PC-3 (cell line): ENCODE measurements around the gene MPIG6B. TPM values are rescaled to one million over a fixed set of nuclear protein-coding genes. Genes with fewer than 3 reads are reported as not detected.

ENCODE experiments used
- ATAC-seq: fragments of 200-7000 bp; cut with Tn5 transposase; 2 replicates; pipeline ENCODE4 v1.9.1; 2020; ENCODE audit warnings: mild to moderate bottlenecking, moderate library complexity
- BruUV-seq: library from RNA; stranded (reverse); fragments of 400-500 nt; replicated peaks from 2 replicates; lab custom pipeline; 2021; lab: Mats Ljungman, UMichigan
- CTCF ChIA-PET: fragments of 300-600 bp; sonication (Branson Sonifier 250); formaldehyde crosslinking; loops from one replicate; lab custom pipeline; 2022; ENCODE audit warnings: antibody characterized with exemption; lab: Charles Lee
- POLR2A ChIA-PET: fragments of 300-600 bp; sonication (Branson Sonifier 250); formaldehyde crosslinking; loops from one replicate; lab custom pipeline; 2022; ENCODE audit warnings: antibody characterized with exemption; ENCODE audit not compliant: unreplicated experiment; lab: Charles Lee
- DNase-seq: peaks from one replicate; pipeline ENCODE4 v3.0.0-alpha.2; 2015
- H2AFZ ChIP-seq: fragments of 300-600 bp; sonication (generic); 2 replicates; pipeline ENCODE4 v1.6.0; 2016; ENCODE audit warnings: antibody characterized with exemption, low read length
- H3F3A ChIP-seq: fragments of 300-600 bp; sonication (generic); one replicate; pipeline ENCODE4 v1.6.0; 2017; ENCODE audit warnings: antibody characterized with exemption, low read length, control low read depth, mild to moderate bottlenecking; ENCODE audit not compliant: unreplicated experiment
- H3K27ac ChIP-seq: fragments of 300-600 bp; sonication (generic); 2 replicates; pipeline ENCODE4 v1.5.1; 2016; ENCODE audit warnings: mild to moderate bottlenecking, low read length
- H3K27me3 ChIP-seq: fragments of 300-600 bp; sonication (generic); 2 replicates; pipeline ENCODE4 v1.6.1; 2016; ENCODE audit warnings: low read length, mixed read lengths
- H3K36me3 ChIP-seq: fragments of 300-600 bp; sonication (generic); 2 replicates; pipeline ENCODE4 v1.6.1; 2016; ENCODE audit warnings: low read depth, mixed run types, low read length, mixed read lengths
- H3K4me1 ChIP-seq: fragments of 300-600 bp; sonication (generic); 2 replicates; pipeline ENCODE4 v1.5.1; 2016; ENCODE audit warnings: low read length; ENCODE audit not compliant: insufficient read depth
- H3K4me2 ChIP-seq: fragments of 300-600 bp; sonication (generic); 2 replicates; pipeline ENCODE4 v1.6.0; 2016; ENCODE audit warnings: low read length
- H3K4me3 ChIP-seq: fragments of 300-600 bp; sonication (generic); 2 replicates; pipeline ENCODE4 v1.5.1; 2016; ENCODE audit warnings: mild to moderate bottlenecking, low read length, mixed read lengths
- H3K79me2 ChIP-seq: fragments of 300-600 bp; sonication (generic); 2 replicates; pipeline ENCODE4 v1.6.1; 2017; ENCODE audit warnings: low read length, mixed read lengths
- H3K9ac ChIP-seq: fragments of 300-600 bp; sonication (generic); 2 replicates; pipeline ENCODE4 v1.6.0; 2016; ENCODE audit warnings: mild to moderate bottlenecking, low read length
- H3K9me2 ChIP-seq: fragments of 300-600 bp; sonication (generic); replicated peaks from 2 replicates; pipeline ENCODE4 v1.6.1; 2016; ENCODE audit warnings: mixed run types, low read length, mixed read lengths
- H3K9me3 ChIP-seq: fragments of 300-600 bp; sonication (generic); 2 replicates; pipeline ENCODE4 v1.6.1; 2016; ENCODE audit warnings: low read length, mixed read lengths
- H4K20me1 ChIP-seq: fragments of 300-600 bp; sonication (generic); 2 replicates; pipeline ENCODE4 v1.6.1; 2016; ENCODE audit warnings: low read length, mixed read lengths
- EZH2 ChIP-seq: fragments of 300-600 bp; sonication (generic); IDR thresholded peaks from one replicate; pipeline ENCODE4 v1.6.1; 2017; ENCODE audit warnings: antibody characterized with exemption, mild to moderate bottlenecking, low read length; ENCODE audit not compliant: unreplicated experiment
- EZH2phosphoT487 ChIP-seq: fragments of 300-600 bp; sonication (generic); IDR thresholded peaks from 2 replicates; pipeline ENCODE4 v1.6.1; 2018; ENCODE audit warnings: mild to moderate bottlenecking, antibody characterized with exemption, low read length, borderline replicate concordance
- intact Hi-C: fragments of 100-400 bp; cut with micrococcal nuclease; formaldehyde crosslinking; loops from 2 replicates; pipeline ENCODE4 v1.9.0; 2023
- total RNA-seq: library from RNA; depleted of rRNA; stranded (reverse); fragments of >200 nt; gene quantifications from 2 replicates; pipeline ENCODE4 v1.2.3, GENCODE V29; 2014
- TF ChIP-seq, protein P1 (sequence below): fragments of 300-600 bp; sonication (generic); conservative IDR thresholded peaks from 2 replicates; pipeline ENCODE4 v1.5.1; 2017; ENCODE audit warnings: antibody characterized with exemption, low read depth, mild to moderate bottlenecking, low read length

The MPIG6B gene
- total RNA-seq, 1 experiment from 2014 or later: not detected

DNA sequence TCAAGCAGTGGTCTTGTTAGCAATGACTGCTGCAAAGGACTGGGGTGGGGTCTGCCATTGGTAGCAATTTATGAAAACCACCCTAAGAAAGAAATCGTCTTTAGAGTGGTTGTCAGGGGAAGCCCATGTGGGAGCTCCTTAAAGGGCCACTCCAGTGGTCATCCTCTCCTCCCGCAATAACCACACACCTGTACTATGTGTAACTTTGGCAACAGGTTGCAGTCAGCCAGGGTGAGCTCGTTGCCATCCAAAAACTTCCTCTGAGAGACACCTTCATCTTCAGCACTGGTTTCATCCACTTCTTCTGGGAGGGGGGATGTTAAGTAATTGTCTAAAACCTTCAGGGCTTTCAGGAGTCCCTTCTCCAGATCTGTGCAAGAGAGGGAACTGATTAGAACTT is 8.9 kb downstream of the MPIG6B start:
- Histone ChIP-seq H3F3A (peaks cover 4% of the 10 kb centered on the region), H3K27ac (no peak overlapping the region), H3K9me3 (no peaks in the 10 kb centered on the region), H4K20me1 (peaks cover 13% of the 10 kb centered on the region), H3K79me2 (peaks cover 41% of the 10 kb centered on the region), H2AFZ (no peak overlapping the region), H3K4me3 (no peak overlapping the region), H3K9me2 (no peaks in the 10 kb centered on the region), H3K27me3 (no peaks in the 10 kb centered on the region), H3K9ac (no peak overlapping the region), H3K36me3 (peaks cover 35% of the 10 kb centered on the region), H3K4me1 (peaks cover 18% of the 10 kb centered on the region), H3K4me2 (no peak overlapping the region)
- intact Hi-C loops: no loop called here
- TF ChIP-seq EZH2 (no peak), EZH2phosphoT487 (no peak)
- TF ChIP-seq, protein P1, sequence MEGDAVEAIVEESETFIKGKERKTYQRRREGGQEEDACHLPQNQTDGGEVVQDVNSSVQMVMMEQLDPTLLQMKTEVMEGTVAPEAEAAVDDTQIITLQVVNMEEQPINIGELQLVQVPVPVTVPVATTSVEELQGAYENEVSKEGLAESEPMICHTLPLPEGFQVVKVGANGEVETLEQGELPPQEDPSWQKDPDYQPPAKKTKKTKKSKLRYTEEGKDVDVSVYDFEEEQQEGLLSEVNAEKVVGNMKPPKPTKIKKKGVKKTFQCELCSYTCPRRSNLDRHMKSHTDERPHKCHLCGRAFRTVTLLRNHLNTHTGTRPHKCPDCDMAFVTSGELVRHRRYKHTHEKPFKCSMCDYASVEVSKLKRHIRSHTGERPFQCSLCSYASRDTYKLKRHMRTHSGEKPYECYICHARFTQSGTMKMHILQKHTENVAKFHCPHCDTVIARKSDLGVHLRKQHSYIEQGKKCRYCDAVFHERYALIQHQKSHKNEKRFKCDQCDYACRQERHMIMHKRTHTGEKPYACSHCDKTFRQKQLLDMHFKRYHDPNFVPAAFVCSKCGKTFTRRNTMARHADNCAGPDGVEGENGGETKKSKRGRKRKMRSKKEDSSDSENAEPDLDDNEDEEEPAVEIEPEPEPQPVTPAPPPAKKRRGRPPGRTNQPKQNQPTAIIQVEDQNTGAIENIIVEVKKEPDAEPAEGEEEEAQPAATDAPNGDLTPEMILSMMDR: no peak
- no peak for ATAC-seq
- POLR2A ChIA-PET: no interaction called here
- BruUV-seq: no TSS peak
- CTCF ChIA-PET: no interaction called here
- no peak for DNase-seq

DNA sequence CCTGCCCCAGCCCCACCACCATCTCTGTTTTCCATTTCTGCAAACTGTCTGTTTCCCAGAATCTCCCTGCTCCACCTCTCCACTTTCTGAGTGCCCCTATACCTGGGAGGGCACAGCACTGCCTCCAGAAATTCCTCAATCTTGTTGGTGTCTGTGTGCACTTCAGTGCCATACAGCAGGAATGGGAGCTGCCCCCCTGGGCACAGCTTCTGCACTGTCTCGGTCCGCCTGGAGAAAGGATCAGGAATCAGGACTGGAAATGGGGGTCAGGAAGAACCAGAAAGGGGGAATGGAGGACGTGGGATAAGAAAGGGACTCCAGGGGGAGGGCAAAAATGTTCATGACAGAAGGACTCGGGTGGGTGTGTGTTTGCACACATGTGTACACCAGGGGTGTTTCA is 10.6 kb downstream of the MPIG6B start:
- TF ChIP-seq, protein P1: no peak
- no peak for TF ChIP-seq EZH2
- TF ChIP-seq EZH2phosphoT487: no peak
- no peak for ATAC-seq
- Histone ChIP-seq H3K4me2 (peak overlapping the region; percentile 85), H3K27ac (no peak overlapping the region), H3K9me2 (no peaks in the 10 kb centered on the region), H3K36me3 (peaks cover 35% of the 10 kb centered on the region), H3K27me3 (no peaks in the 10 kb centered on the region), H3F3A (peaks cover 4% of the 10 kb centered on the region), H3K79me2 (peaks cover 41% of the 10 kb centered on the region), H4K20me1 (peaks cover 13% of the 10 kb centered on the region), H3K9me3 (no peaks in the 10 kb centered on the region), H3K4me1 (peaks cover 35% of the 10 kb centered on the region), H3K9ac (no peak overlapping the region), H3K4me3 (peak overlapping the region; percentile 85), H2AFZ (no peak overlapping the region)
- no peak for DNase-seq
- ChIA-PET POLR2A (no interaction called here), CTCF (no interaction called here)
- BruUV-seq: no TSS peak
- intact Hi-C loops: no loop called here

DNA sequence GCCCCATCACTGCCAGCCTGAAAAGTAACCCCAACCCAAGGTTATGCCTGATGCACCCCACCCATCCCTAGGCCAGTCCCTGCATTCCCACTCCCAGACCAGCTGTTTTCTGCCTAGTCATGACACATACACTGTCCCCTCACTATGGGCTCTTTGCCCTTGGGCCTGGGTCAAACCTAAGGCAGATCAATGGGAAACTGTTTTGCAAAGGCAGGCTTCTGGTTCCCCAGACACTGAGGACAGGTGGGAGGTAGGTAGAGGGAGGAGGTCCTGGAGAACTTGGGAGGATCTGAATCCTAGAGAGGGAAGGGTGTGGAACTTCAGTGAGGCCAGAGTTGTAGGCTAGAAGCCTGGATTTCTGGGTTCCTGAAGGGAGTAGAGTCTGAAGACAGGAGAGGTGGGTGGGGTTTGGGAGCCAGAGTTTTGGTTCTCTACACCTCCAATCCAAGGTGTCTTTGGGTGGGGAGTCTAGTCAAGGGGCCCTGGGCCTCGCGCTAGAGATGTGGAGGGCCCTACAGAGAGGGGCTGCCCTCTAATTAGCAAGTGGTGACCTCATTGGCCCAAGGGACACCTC is 11.2 kb downstream of the MPIG6B start:
- no peaks in the 10 kb centered on the region for H3K9me3 ChIP-seq
- H3F3A ChIP-seq: peaks cover 4% of the 10 kb centered on the region
- no peaks in the 10 kb centered on the region for H3K9me2 ChIP-seq
- peaks cover 13% of the 10 kb centered on the region for H4K20me1 ChIP-seq
- intact Hi-C loops: no loop called here
- H3K27me3 ChIP-seq: no peaks in the 10 kb centered on the region
- no TSS peak for BruUV-seq
- CTCF ChIA-PET: no interaction called here
- no peak overlapping the region for H2AFZ ChIP-seq
- peaks cover 41% of the 10 kb centered on the region for H3K79me2 ChIP-seq
- H3K4me1 ChIP-seq: peaks cover 40% of the 10 kb centered on the region
- H3K4me3 ChIP-seq: peak overlapping the region; percentile 85
- no peak for DNase-seq
- no peak for ATAC-seq
- peak overlapping the region; percentile 85 for H3K4me2 ChIP-seq
- H3K9ac ChIP-seq: peak overlapping the region; percentile 91
- H3K36me3 ChIP-seq: peaks cover 35% of the 10 kb centered on the region
- POLR2A ChIA-PET: no interaction called here
- peak overlapping the region; percentile 87 for H3K27ac ChIP-seq
- TF ChIP-seq, protein P1: no peak
- no peak for TF ChIP-seq EZH2
- no peak for TF ChIP-seq EZH2phosphoT487
